Measurements from ENCODE around the gene LNX1. TPM values are rescaled to one million over a fixed set of nuclear protein-coding genes. Genes with fewer than 3 reads are reported as not detected.

LNX1 gene
- total and polyA plus RNA-seq, 2 of the 13 experiments (the other 11 are each of a cell fraction or from before 2014, with no cell fraction given): 0.49 TPM

DNA sequence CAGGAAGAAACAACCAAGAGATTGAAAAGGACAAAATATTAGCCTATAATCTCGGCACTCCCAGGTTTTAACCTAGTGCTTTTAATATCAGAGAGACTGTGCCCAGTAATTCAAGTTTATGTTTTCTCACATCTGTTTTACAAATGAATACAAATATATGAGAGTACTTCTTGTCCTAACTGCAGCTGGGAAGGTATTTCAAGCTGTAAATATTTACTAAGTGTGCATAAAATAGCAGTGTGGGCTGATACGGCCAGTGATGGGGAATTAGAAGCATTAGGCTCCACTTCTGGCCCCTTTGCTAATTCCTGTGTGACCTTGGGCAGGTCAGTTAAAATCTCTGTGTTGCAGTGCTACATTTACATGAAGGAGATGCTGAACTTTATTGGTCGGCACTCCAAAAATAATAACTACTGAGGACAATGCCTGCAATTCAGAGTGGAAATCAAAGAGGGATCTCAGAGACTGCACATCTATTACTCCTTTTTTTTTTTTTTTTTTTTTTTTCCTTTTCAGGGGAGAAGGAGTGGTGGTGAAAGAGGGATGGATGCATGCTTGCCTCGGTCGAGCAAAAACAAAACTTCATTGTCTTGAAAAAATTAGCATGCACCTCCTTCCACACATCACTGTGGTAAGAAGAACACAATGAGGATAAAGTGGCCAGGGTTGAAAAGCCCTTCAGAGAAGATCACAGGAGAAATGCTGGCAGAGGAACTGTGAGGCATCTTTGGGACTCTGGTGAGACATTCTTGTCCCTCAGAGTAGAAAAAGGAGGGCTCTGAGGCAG is 44.6 kb upstream of the LNX1 start (continued):
- TF ChIP-seq, protein P1, sequence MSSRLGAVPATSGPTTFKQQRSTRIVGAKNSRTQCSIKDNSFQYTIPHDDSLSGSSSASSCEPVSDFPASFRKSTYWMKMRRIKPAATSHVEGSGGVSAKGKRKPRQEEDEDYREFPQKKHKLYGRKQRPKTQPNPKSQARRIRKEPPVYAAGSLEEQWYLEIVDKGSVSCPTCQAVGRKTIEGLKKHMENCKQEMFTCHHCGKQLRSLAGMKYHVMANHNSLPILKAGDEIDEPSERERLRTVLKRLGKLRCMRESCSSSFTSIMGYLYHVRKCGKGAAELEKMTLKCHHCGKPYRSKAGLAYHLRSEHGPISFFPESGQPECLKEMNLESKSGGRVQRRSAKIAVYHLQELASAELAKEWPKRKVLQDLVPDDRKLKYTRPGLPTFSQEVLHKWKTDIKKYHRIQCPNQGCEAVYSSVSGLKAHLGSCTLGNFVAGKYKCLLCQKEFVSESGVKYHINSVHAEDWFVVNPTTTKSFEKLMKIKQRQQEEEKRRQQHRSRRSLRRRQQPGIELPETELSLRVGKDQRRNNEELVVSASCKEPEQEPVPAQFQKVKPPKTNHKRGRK (CRISPR knock-in tag; IDR thresholded peaks at IDR 0.05): no peak
- no peak for TF ChIP-seq PAF1 (CRISPR knock-in tag; IDR thresholded peaks at IDR 0.05)
- no peak for TF ChIP-seq ZMYM2 (CRISPR knock-in tag; IDR thresholded peaks at IDR 0.05)

GRCh38 chr4:53633608-53634007 is 42.3 kb upstream of the LNX1 start:
- 8% methylated on average over 4 of the region's 4 CpGs for WGBS (ENCODE audit: low lambda C conversion rate)
- ChIA-PET CTCF (ENCODE audit: low intra/inter-chr PET ratio, low total read pairs) (no interaction called here), POLR2A (no interaction called here)
- no TSS peak for BruUV-seq (replicated peaks)
- no peaks in the 10 kb centered on the region for H3K79me2 ChIP-seq (ENCODE audit: insufficient read depth, low read length)
- in situ Hi-C loops (cut with HindIII; ENCODE audit: extremely low pct_ligation_motif_present, low pct_unique_long_range_greater_than_20kb): no loop called here
- H3K4me2 ChIP-seq (ENCODE audit: low read depth, low read length): no peak overlapping the region
- no peak overlapping the region for H3K4me3 ChIP-seq (replicated peaks in 1 of 3; ENCODE audit: insufficient read depth in 1 of 3, low read depth in 2 of 3, low read length in 3 of 3)
- no peak overlapping the region for H2AFZ ChIP-seq (ENCODE audit: low read length)
- TF ChIP-seq KDM5B (CRISPR knock-in tag; IDR thresholded peaks at IDR 0.05; ENCODE audit: borderline replicate concordance) (no peak), ZNF264 (CRISPR knock-in tag; IDR thresholded peaks at IDR 0.05) (no peak), ZNF44 (CRISPR knock-in tag; IDR thresholded peaks at IDR 0.05) (no peak), LRRFIP1 (CRISPR knock-in tag; conservative IDR thresholded peaks at IDR 0.05) (no peak), ZNF329 (CRISPR knock-in tag; IDR thresholded peaks at IDR 0.05; ENCODE audit: low read depth) (no peak), ZNF543 (CRISPR knock-in tag; IDR thresholded peaks at IDR 0.05) (no peak), IRX3 (CRISPR knock-in tag; IDR thresholded peaks at IDR 0.05; ENCODE audit: borderline replicate concordance, low read depth) (no peak), ZNF121 (CRISPR knock-in tag; IDR thresholded peaks at IDR 0.05) (no peak), ZNF335 (CRISPR knock-in tag; IDR thresholded peaks at IDR 0.05) (no peak), SOX6 (IDR thresholded peaks at IDR 0.05) (no peak), SOX6 (CRISPR knock-in tag; IDR thresholded peaks at IDR 0.05) (no peak)
- FAIRE-seq (no peak), ATAC-seq (no peak), DNase-seq (ENCODE audit: low spot score) (no peak)
- no peaks in the 10 kb centered on the region for H3K4me1 ChIP-seq (ENCODE audit: insufficient read depth, low read length)
- no peaks in the 10 kb centered on the region for H3K9me3 ChIP-seq (ENCODE audit: low read length)
- intact Hi-C loops (cut with micrococcal nuclease; ENCODE audit: unreplicated experiment): no loop called here
- H3K36me3 ChIP-seq (replicated peaks in 1 of 2; ENCODE audit: control insufficient read depth in 1 of 2, insufficient read depth in 2 of 2, low read length in 2 of 2): no peaks in the 10 kb centered on the region
- peaks cover 1 to 13% of the 10 kb centered on the region in 2 experiments; a peak in 4 of 5 replicates for H3K27me3 ChIP-seq (ENCODE audit: control insufficient read depth in 1 of 2, insufficient read depth in 2 of 2, low read length in 2 of 2)
- no peak overlapping the region for H3K27ac ChIP-seq (ENCODE audit: extremely low read length, insufficient read depth, low read length)
- no peaks in the 10 kb centered on the region for H4K20me1 ChIP-seq (ENCODE audit: insufficient read depth, low read length)
- no peak overlapping the region for H3K9ac ChIP-seq (ENCODE audit: insufficient read depth, low read depth, low read length)

Measured in HepG2 (cell line).